HepG2 (cell line): ENCODE data around the gene IL1RAPL2.

Experiments
- FOSL1 ChIP-seq: sonication (generic); formaldehyde crosslinking; IDR thresholded peaks from 2 replicates; pipeline ENCODE4 v1.9.0; 2021; ENCODE audit warnings: missing genetic modification reagents, borderline replicate concordance
- FOXK2 ChIP-seq: fragments of 450-650 bp; IDR thresholded peaks from 2 replicates; pipeline ENCODE4 v1.6.1; 2016
- KAT7 ChIP-seq: IDR thresholded peaks from 2 replicates; pipeline ENCODE4 v1.6.1; 2018; ENCODE audit warnings: borderline replicate concordance, missing compliant biosample characterization
- NONO ChIP-seq, 2 experiments: fragments of 450-650 bp in 1 of 2; sonication (generic) in 1 of 2; formaldehyde crosslinking in 1 of 2; IDR thresholded peaks in 1 of 2; conservative IDR thresholded peaks in 1 of 2; 2 replicates each; pipeline versions ENCODE4 v1.6.1 to v1.8.0; 2017 to 2022; ENCODE audit warnings: mild to moderate bottlenecking in 1 of 2, missing genetic modification reagents in 1 of 2, moderate library complexity in 1 of 2
- NR0B2 ChIP-seq: sonication (generic); formaldehyde crosslinking; IDR thresholded peaks from 2 replicates; pipeline ENCODE4 v1.4.0; 2020; ENCODE audit warnings: mild to moderate bottlenecking, missing genetic modification reagents
- POLR2AphosphoS5 ChIP-seq: IDR thresholded peaks from 2 replicates; pipeline ENCODE4 v1.6.1; 2012; ENCODE audit warnings: low read depth, low read length
- SP2 ChIP-seq: sonication (generic); formaldehyde crosslinking; IDR thresholded peaks from 2 replicates; pipeline ENCODE4 v1.5.1; 2020; ENCODE audit warnings: mild to moderate bottlenecking, missing genetic modification reagents
- ZBTB26 ChIP-seq: IDR thresholded peaks from 2 replicates; pipeline ENCODE4 v1.6.1; 2016; ENCODE audit warnings: missing compliant biosample characterization, missing genetic modification reagents, borderline replicate concordance
- ZNF274 ChIP-seq: sonication (generic); formaldehyde crosslinking; IDR thresholded peaks from 2 replicates; pipeline ENCODE4 v1.5.1; 2020; ENCODE audit warnings: mild to moderate bottlenecking, missing genetic modification reagents
- ZNF737 ChIP-seq: sonication (generic); formaldehyde crosslinking; IDR thresholded peaks from 2 replicates; pipeline ENCODE4 v1.5.0; 2020; ENCODE audit warnings: missing genetic modification reagents, mild to moderate bottlenecking, borderline replicate concordance
- ZNF772 ChIP-seq: sonication (generic); formaldehyde crosslinking; IDR thresholded peaks from 2 replicates; pipeline ENCODE4 v1.5.0; 2020; ENCODE audit warnings: mild to moderate bottlenecking, missing genetic modification reagents
- TF ChIP-seq, protein P1 (sequence below): sonication (generic); formaldehyde crosslinking; IDR thresholded peaks from 2 replicates; pipeline ENCODE4 v1.5.0; 2020; ENCODE audit warnings: mild to moderate bottlenecking, missing genetic modification reagents, moderate library complexity
- TF ChIP-seq, protein P2 (sequence below): sonication (generic); formaldehyde crosslinking; IDR thresholded peaks from 2 replicates; pipeline ENCODE4 v1.8.1; 2022; ENCODE audit warnings: mild to moderate bottlenecking, missing genetic modification reagents

- TF ChIP-seq FOXK2 (no peak), ZNF772 (CRISPR knock-in tag) (no peak), FOSL1 (CRISPR knock-in tag) (no peak), POLR2AphosphoS5 (no peak), SP2 (CRISPR knock-in tag) (no peak), ZNF737 (CRISPR knock-in tag) (no peak), ZNF274 (CRISPR knock-in tag) (no peak), NR0B2 (CRISPR knock-in tag) (no peak), KAT7 (CRISPR knock-in tag) (no peak), ZBTB26 (CRISPR knock-in tag) (no peak), NONO (IDR thresholded peaks at IDR 0.05) (no peak), NONO (CRISPR knock-in tag; conservative IDR thresholded peaks at IDR 0.05) (no peak)
- TF ChIP-seq, protein P1, sequence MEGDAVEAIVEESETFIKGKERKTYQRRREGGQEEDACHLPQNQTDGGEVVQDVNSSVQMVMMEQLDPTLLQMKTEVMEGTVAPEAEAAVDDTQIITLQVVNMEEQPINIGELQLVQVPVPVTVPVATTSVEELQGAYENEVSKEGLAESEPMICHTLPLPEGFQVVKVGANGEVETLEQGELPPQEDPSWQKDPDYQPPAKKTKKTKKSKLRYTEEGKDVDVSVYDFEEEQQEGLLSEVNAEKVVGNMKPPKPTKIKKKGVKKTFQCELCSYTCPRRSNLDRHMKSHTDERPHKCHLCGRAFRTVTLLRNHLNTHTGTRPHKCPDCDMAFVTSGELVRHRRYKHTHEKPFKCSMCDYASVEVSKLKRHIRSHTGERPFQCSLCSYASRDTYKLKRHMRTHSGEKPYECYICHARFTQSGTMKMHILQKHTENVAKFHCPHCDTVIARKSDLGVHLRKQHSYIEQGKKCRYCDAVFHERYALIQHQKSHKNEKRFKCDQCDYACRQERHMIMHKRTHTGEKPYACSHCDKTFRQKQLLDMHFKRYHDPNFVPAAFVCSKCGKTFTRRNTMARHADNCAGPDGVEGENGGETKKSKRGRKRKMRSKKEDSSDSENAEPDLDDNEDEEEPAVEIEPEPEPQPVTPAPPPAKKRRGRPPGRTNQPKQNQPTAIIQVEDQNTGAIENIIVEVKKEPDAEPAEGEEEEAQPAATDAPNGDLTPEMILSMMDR (CRISPR knock-in tag): no peak
- TF ChIP-seq, protein P2, sequence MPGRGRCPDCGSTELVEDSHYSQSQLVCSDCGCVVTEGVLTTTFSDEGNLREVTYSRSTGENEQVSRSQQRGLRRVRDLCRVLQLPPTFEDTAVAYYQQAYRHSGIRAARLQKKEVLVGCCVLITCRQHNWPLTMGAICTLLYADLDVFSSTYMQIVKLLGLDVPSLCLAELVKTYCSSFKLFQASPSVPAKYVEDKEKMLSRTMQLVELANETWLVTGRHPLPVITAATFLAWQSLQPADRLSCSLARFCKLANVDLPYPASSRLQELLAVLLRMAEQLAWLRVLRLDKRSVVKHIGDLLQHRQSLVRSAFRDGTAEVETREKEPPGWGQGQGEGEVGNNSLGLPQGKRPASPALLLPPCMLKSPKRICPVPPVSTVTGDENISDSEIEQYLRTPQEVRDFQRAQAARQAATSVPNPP: no peak
Measured at GRCh38 chrX:105189093-105189492, 623.1 kb downstream of the IL1RAPL2 start.
